Left renal cortex interstitium (tissue), 4 donors: ENCODE data around the gene TIAM2. TPM values are rescaled to one million over a fixed set of nuclear protein-coding genes. Genes with fewer than 3 reads are reported as not detected.
"Not testable (repeated sequence)": the region's sequence is repeated elsewhere in the genome, so short reads cannot be mapped to it uniquely, and the experiment has no call there.

ENCODE experiments used
- DNase-seq, 4 donors: peaks; one replicate each; pipeline ENCODE4 v3.0.0-alpha.2; 2013; ENCODE audit warnings: low read depth in 4 of 4, low spot score in 2 of 4, missing footprints in 1 of 4
- polyA plus RNA-seq, 4 donors: library from polyadenylated mRNA; unstranded; fragments of 120-200 nt; gene quantifications; one replicate each; pipeline ENCODE4 v1.2.1, GENCODE V29; 2013; ENCODE audit not compliant: insufficient read length in 4 of 4

TIAM2 gene
- polyA plus RNA-seq, 4 donors, result 17.8 to 21.0 (median 19.5) TPM

- no peak for DNase-seq
Observed at GRCh38 chr6:155187106-155187505, 192.0 kb downstream of the TIAM2 start.

DNA sequence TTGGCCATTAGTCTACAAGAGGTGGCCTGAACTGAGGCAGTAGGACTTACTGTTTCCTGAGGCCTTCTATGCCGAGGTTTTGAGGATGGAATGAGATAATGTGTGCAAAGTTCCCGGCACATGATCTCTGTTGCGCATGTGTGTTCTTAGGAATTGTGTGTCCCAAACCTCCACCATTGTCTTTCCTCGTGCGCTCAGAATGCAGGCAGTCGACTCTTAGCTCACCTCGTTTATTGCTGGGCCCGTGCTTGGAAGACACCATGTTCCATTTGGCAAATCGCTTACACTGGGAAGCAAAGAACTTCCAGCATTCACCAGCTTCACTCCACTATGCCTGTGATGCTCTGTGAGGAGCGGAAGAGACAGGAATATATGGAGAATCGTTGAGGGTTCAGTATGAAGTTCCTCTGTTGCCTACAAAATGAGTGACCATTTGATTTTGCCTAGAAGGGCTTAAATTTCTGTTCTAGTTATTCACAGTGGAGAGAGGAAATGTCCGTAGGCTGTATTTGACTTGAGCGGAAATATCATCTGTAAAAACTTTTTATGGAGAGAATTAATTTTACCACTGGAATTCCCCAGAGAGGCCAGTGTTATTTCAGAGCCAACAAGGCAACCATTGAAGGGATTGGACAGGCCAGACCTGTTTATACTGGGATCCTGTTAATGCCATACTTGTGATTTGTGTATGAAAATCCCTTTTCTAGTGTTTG, 193.0 kb downstream of the TIAM2 start:
- no peak for DNase-seq

- DNase-seq, result no peak
Observed at GRCh38 chr6:155188707-155189496, 193.8 kb downstream of the TIAM2 start.

DNA sequence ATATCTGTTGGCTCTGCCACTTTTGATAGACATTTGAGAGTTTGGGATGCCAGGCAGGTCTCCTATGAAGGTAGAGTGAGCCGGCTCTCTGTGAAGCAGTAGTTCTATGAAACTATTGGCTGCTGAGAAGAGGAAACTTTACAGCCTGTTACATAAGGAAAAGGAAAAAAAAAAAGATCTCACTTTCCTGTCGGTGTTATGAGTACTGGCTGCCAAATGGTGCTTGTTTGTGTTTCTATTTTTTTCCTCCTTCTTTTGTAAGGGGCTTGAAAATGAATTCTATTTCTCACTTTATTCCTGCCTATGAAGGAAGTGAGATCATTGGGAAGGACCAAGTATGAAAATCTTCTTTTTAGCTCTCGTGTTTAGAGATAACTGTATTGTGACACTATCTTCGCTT, 195.6 kb downstream of the TIAM2 start:
- no peak for DNase-seq

DNA sequence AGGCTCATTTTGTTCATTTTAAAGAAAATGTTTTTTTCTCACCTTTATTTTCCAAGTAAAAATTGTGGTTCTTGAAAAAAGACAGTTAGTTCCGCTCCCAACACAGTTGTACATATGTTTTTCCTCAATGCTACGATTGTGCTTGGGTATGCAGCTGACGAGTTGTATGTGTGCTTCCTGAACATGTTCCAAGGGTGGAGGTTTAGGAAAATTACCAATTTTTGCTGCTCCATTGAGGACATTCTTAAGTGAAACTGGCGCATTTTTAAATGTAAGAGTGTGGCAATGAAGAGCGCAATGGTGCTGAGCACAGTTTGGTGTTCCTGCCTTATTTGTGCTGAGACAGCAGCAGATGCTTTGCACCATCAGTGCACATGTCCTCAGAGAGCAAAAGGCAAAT, 198.4 kb downstream of the TIAM2 start:
- DNase-seq, result no peak

- no peak for DNase-seq
Observed at GRCh38 chr6:155194399-155194798, 199.3 kb downstream of the TIAM2 start.

GRCh38 chr6:155195903-155196302, 200.8 kb downstream of the TIAM2 start:
- DNase-seq, result no peak

GRCh38 chr6:155196911-155197310, 201.8 kb downstream of the TIAM2 start:
- no peak for DNase-seq

DNA sequence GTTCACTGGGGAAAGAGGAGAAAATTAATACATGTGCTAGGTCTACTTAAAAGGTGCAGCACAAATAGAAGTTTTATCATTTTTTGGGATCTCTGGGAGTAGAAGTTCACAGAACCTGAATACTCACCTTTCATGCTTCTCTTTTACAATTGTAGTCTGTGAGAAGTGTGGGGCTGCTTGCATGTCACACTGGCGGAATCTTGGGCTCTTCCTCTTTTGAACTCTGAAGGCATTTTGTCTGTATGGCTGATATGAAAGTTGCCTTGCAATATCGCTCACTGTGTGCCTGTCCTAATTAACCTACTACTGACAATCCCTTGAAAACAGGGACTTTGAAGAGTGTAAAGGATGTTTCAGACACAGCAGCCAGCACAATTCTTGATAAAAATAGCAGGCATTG, 202.8 kb downstream of the TIAM2 start:
- DNase-seq, result no peak

GRCh38 chr6:155200012-155200411, 204.9 kb downstream of the TIAM2 start:
- no peak for DNase-seq

DNA sequence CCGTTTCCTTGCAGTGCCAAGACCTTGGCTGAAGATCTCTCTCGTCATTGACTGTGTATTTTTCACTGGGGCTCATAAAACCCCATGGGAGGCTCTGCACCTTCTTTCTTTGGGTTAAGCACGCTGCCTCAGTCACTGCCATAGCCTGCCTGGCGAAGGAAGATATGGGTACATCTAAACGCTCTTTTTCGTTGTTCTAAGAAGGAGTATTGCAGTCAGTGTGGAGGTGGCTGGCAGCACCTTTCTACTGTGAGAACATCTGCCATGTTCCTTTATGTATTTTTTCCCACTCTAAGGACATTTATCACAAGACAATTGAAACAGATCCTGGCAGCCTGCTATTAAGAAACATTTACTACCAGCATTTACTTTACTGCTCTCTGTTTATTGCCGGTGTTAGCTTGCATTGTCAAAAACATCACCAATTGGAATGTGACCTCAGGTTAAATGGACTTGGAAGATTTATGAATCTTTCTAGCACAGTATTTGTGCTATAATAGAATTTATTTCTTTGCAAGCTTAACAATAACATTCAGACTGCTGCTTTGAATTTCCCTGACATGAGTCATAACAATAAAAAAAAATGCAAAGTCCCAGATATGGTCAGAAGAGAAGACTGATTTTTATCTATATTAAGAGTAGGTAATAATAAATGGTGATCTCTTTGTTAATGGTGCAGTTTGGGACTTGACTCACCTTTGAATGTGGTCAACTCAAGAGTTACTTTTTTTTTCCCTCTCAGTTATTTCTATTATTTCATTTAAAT, 206.5 kb downstream of the TIAM2 start:
- no peak for DNase-seq

- no peak for DNase-seq
Observed at GRCh38 chr6:155207223-155207622, 212.1 kb downstream of the TIAM2 start.

DNA sequence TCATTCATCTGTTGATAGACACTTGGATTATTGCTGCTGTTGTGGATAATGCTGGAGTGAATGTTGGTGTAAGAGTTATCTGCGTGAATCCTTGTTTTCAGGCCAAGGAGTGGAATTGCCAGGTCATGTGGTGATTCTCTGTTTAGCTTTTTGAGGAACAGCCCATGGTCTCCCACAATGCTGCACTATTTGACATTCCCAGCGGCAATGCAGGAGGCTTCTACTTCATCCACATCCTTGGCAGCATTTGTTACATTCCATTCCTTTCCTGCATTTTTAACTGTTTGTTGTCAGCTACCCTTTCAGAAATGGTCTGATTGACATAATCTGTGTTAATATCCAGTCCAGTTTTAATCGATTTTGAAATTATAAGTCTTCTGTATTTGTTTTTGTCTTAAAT, 217.0 kb downstream of the TIAM2 start:
- DNase-seq, result no peak

DNA sequence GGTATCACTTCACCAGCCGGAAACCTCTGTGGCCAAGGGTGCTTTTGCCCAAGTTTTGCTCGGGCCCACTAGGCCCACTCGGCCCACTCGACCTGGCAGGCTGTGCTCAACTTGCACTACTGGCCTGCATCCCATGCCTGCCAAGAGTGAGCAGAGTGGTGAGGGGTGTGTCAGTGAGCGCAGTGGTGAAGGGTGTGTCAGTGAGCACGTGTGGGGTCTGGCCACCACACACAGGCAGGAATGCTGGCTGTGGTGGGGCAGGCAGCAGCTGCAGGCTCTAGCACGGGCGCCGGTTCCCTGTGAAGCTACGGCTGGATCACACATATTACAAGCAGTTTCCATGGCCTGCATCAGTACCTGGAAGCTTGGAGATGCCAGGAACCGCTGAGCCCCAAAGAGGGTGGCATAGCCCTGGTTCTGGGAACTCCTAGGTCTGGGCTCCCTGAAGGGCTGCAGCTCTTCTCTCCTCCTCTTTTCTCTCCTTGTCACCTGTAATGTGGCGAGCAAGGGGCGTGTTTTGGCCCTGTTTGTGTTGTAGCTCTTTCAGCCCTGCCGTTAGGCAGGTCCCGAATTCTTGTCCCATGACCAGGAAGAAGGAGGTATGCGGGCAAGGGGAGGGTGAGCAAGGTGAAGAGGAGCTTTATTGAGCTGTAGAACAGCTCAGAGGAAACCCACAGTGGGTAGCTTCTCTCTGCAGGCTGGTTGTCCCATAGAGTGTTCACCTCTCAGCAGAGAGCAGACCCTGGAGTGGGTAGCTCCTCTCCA, 217.7 kb downstream of the TIAM2 start:
- no peak for DNase-seq

GRCh38 chr6:155213611-155214372, 218.7 kb downstream of the TIAM2 start:
- DNase-seq, result no peak

- DNase-seq, result no peak
Observed at GRCh38 chr6:155215906-155216305, 220.8 kb downstream of the TIAM2 start.

- no peak for DNase-seq
Observed at GRCh38 chr6:155216312-155217046, 221.4 kb downstream of the TIAM2 start.

GRCh38 chr6:155218711-155219110, 223.6 kb downstream of the TIAM2 start:
- not testable (repeated sequence) for DNase-seq

DNA sequence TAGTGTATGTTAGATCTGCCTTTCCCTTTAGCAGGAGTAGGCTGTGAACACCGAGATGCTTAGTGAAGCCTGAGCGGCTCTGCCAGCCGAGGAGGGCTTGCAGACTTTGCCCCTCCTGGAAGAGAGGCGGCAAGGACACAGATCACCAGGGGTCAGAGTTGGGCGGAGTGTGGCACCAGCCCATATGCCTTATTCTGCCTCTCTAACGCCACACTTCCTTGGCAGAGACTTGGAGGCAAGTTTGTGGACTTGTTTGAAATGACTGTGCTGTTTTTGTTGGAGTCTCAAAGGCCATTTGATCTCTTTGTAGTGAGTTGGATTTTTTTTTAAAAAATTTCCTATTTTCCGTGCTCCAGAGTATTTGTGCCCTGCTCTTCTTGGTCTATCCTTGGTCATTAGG, 224.2 kb downstream of the TIAM2 start:
- no peak for DNase-seq
